ENCODE data around the gene FOCAD. TPM values are rescaled to one million over a fixed set of nuclear protein-coding genes. Genes with fewer than 3 reads are reported as not detected.

Gene FOCAD
- total RNA-seq, 1 donor from 2014 or later, result 104 TPM

DNA sequence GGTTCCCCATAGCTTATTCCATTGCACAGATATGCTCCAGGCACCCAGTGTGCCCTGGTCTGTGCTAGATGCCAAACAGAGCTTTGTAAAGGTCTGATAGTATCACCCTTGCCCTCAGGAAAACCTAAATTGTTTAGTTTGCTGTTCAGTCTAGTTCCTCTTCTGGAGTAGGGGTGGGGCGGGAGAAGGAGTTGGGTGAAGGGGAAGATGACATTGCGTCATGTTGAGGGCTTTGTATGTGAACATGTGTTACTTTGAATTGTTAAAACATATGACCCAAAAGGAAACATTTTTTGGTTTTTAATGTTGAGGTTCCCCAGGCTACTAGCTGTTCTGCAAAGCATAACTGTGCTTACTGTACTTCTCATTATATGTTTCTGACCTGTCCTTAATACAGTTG lies 306.8 kb downstream of the FOCAD start:
- no peak overlapping the region for H3K4me3 Mint-ChIP-seq (ENCODE audit: unreplicated experiment)
- peaks cover 1% of the 10 kb centered on the region for H3K9me3 Mint-ChIP-seq (ENCODE audit: unreplicated experiment)
- H3K4me1 Mint-ChIP-seq (ENCODE audit: low read depth, unreplicated experiment), result peaks cover 11% of the 10 kb centered on the region
- TF ChIP-seq CTCF (IDR thresholded peaks at IDR 0.05; ENCODE audit: partially characterized antibody, unreplicated experiment), result no peak
- H3K36me3 Mint-ChIP-seq (ENCODE audit: unreplicated experiment), result peaks cover 5% of the 10 kb centered on the region
- H3K27me3 Mint-ChIP-seq (ENCODE audit: unreplicated experiment), result no peaks in the 10 kb centered on the region
- DNase-seq, result no peak
- H3K27ac Mint-ChIP-seq (ENCODE audit: unreplicated experiment), result no peak overlapping the region

GRCh38 chr9:20994486-20994885 lies 310.4 kb downstream of the FOCAD start:
- Mint-ChIP-seq H3K36me3 (ENCODE audit: unreplicated experiment) (peaks cover 5% of the 10 kb centered on the region), H3K4me1 (ENCODE audit: low read depth, unreplicated experiment) (peaks cover 11% of the 10 kb centered on the region)

GRCh38 chr9:20995616-20996015 lies 311.6 kb downstream of the FOCAD start:
- Mint-ChIP-seq H3K27me3 (ENCODE audit: unreplicated experiment) (no peaks in the 10 kb centered on the region), H3K4me1 (ENCODE audit: low read depth, unreplicated experiment) (peaks cover 11% of the 10 kb centered on the region), H3K4me3 (ENCODE audit: unreplicated experiment) (no peak overlapping the region), H3K27ac (ENCODE audit: unreplicated experiment) (no peak overlapping the region), H3K9me3 (ENCODE audit: unreplicated experiment) (peaks cover 1% of the 10 kb centered on the region), H3K36me3 (ENCODE audit: unreplicated experiment) (peaks cover 5% of the 10 kb centered on the region)
- DNase-seq, result no peak
- TF ChIP-seq CTCF (IDR thresholded peaks at IDR 0.05; ENCODE audit: partially characterized antibody, unreplicated experiment), result no peak

More at GRCh38 chr9:20994486-20994885, 310.4 kb downstream of the FOCAD start:
- no peaks in the 10 kb centered on the region for H3K27me3 Mint-ChIP-seq (ENCODE audit: unreplicated experiment)
- DNase-seq, result no peak
- H3K4me3 Mint-ChIP-seq (ENCODE audit: unreplicated experiment), result no peak overlapping the region
- H3K27ac Mint-ChIP-seq (ENCODE audit: unreplicated experiment), result no peak overlapping the region
- H3K9me3 Mint-ChIP-seq (ENCODE audit: unreplicated experiment), result peaks cover 1% of the 10 kb centered on the region
- no peak for TF ChIP-seq CTCF (IDR thresholded peaks at IDR 0.05; ENCODE audit: partially characterized antibody, unreplicated experiment)

DNA sequence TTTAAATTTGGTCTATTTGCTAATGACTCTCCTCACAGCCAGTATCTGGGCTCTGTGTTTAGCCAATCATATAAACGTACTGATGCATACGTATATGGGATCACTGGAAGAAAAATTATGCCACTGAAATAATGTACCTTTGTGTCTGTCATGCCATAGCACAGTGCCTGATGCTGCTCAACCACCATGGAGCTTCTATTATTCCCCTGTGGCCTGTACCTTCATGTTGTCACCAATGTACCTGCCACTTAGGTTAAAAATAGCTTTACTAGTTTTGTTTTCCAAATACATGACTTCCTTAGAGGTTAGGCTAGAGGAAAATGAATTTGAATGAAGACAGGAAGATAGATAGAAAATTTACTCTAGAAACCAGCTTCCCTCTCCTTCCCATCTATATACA lies 312.8 kb downstream of the FOCAD start:
- no peak overlapping the region for H3K27ac Mint-ChIP-seq (ENCODE audit: unreplicated experiment)
- no peak overlapping the region for H3K4me3 Mint-ChIP-seq (ENCODE audit: unreplicated experiment)
- H3K27me3 Mint-ChIP-seq (ENCODE audit: unreplicated experiment), result no peaks in the 10 kb centered on the region
- H3K4me1 Mint-ChIP-seq (ENCODE audit: low read depth, unreplicated experiment), result peaks cover 11% of the 10 kb centered on the region
- H3K36me3 Mint-ChIP-seq (ENCODE audit: unreplicated experiment), result peaks cover 13% of the 10 kb centered on the region
- no peaks in the 10 kb centered on the region for H3K9me3 Mint-ChIP-seq (ENCODE audit: unreplicated experiment)
- no peak for TF ChIP-seq CTCF (IDR thresholded peaks at IDR 0.05; ENCODE audit: partially characterized antibody, unreplicated experiment)
- no peak for DNase-seq

DNA sequence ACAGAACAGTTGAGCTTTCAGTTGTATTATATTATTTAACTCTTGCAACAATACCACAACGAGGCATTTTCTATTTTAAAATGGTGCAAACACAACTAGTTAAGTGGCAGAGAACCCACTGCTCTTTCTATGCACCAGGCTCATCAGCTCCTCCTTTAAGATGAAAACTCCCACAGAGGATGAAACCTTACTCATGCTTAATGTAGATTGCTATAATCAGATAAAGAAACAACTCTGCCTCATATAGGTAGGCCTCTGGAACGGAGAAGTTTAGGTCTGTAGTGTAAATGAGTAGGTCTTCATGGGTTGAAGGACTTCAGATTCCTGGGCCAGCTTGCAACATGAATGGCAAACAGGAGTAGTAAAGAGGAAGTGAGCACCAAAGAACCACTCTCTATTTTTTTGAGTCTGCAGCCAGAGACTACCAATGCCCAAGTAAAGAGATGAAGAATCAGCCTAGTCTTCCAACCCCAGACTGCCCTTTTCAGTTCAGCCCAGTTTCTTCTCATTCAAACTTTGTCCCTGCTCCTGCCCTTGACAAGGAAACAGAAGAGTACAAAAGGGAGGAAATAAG lies 313.5 kb downstream of the FOCAD start:
- no peak overlapping the region for H3K27ac Mint-ChIP-seq (ENCODE audit: unreplicated experiment)
- peaks cover 11% of the 10 kb centered on the region for H3K4me1 Mint-ChIP-seq (ENCODE audit: low read depth, unreplicated experiment)
- no peaks in the 10 kb centered on the region for H3K27me3 Mint-ChIP-seq (ENCODE audit: unreplicated experiment)
- no peaks in the 10 kb centered on the region for H3K9me3 Mint-ChIP-seq (ENCODE audit: unreplicated experiment)
- TF ChIP-seq CTCF (IDR thresholded peaks at IDR 0.05; ENCODE audit: partially characterized antibody, unreplicated experiment), result no peak
- H3K36me3 Mint-ChIP-seq (ENCODE audit: unreplicated experiment), result peaks cover 14% of the 10 kb centered on the region
- DNase-seq, result no peak
- H3K4me3 Mint-ChIP-seq (ENCODE audit: unreplicated experiment), result no peak overlapping the region
